HG03520 (cell line): ENCODE measurements around the gene GPRIN1.

Source experiments
- ATAC-seq: cut with Tn5 transposase; IDR thresholded peaks from one replicate; pipeline ENCODE4 v1.9.1; 2021; ENCODE audit warnings: mild to moderate bottlenecking, moderate library complexity; ENCODE audit not compliant: unreplicated experiment

The GPRIN1 gene

DNA sequence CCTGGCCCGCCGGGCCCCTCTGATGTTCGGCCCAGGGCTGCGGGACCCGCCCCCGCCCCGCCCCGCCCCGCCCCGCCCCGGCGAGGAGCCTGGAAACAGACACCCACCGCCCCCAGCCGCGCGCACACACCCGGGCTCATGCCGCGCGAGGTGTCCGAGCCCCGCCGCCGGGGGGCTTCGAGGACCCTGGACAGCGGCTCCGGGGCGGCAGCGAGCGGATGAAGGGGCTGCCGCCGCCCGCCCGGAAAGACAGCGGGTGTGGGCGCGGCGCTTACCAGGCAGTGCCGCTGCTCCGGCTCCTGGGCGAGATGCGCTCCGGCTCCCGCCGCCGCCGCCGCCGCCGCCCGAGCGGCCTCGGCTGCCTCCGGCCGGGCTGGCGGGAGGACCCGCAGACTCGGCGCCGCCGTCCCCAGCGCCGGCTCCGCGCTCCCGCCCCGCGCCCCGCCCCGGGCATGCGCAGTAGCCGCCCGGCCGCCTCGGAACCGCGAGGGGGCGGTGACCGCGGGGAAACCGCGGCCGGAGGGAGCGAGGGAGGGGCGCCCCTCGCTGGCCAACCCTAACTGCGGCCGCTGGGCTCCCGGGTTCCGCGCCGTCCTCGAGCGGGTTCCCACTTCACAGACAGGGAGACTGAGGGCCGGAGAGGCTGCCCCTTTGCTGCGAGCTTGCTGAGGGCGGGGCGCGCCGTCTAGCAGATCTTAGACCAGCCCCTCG is at the start of gene GPRIN1:
Gene GPRIN1 (minus strand): TSS at position 433 of the 711 bp plus-strand sequence. CDS start 10,322 bp downstream, outside the sequence.
- peak; percentile 60 for ATAC-seq

- ATAC-seq, result no peak
Observed at GRCh38 chr5:176659512-176659839, 49.5 kb upstream of the GPRIN1 start.

- no peak for ATAC-seq
Observed at GRCh38 chr5:176658817-176659511, 49.0 kb upstream of the GPRIN1 start.

- ATAC-seq, result peak; percentile 39
Observed at GRCh38 chr5:176658007-176658599, 48.1 kb upstream of the GPRIN1 start.

DNA sequence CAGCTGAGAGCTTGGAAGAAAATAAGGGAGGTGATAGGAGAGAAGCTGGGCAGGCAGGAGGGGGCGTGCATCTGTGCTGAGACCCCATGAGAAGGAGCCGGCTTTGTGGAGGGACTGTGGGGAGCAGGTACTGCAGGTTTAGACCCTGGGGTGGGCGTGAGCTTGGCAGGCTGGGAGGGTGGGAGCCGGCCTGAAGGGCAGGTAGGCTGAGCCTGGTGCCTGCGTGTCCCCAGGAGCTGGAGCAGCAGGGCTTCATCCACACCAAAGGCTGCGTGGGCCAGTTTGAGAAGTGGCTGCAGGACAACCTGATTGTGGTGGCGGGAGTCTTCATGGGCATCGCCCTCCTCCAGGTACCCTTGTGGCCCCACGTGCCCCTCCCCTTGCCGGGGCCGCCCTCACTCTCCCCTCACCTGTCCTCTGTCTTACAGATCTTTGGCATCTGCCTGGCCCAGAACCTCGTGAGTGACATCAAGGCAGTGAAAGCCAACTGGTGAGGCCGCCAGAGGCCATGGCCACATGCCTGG is 46.6 kb upstream of the GPRIN1 start:
- ATAC-seq, result no peak

DNA sequence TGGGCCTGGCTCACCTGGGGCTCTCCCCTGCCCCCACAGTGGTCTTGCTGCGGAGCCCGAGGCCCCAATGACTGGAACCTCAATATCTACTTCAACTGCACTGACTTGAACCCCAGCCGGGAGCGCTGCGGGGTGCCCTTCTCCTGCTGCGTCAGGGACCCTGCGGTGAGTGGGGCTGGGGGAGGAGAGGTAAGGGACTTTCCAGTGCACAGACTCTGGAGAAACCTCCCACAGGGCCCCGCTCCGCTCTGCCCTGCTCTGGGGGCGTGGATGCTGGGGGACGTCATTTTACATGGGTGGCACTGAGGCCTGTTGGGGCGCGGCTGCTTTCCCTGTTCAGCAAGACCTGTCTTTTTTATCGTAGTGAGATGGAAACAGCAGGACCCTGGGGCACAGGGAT is 44.9 kb upstream of the GPRIN1 start:
- ATAC-seq, result no peak

DNA sequence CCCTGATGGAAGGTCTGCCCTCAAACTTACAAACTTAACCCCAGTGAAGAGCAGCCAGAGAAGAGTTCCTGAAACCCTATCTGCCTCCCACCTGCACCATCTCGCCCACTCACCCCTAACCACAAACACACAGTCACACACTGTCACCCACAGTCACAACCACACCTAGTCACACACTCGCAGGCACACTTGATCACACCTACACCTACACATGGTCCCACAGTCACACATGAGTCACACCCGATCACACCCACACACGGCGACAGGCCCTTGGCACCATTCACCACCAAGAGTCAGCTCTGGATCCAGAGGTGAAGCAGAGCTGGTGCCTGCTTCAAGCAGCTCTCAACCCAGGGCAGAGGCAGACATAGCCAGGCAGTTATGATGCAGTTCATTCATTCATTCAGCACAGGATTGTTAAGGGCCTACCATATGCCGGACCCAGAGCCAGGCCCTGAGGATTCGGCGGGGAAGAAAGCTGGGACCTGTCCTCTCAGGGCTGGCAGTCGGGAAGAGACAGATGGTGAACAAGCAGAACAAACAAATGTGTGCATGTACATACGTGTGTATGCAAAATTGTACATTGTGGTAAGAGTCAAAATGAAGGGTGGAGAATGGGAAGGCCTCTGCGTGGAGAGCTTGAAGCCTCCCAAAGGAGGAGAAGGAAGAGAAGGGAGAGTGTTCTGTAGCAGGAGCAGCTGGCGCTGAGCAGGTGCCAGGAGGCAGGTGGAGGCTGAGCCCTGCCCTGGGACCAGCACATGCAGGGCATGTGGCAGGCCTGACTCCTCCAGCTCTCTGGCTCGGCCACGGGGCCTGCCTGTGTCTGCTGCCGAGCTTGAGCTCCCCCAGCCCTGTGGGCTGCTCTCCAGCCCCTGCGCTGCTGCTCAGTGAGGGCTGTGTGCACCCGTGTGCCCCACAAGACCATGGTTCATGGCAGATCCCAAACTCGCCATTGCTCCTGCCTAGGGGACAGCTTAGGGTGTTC is 43.7 kb upstream of the GPRIN1 start:
- no peak for ATAC-seq

- no peak for ATAC-seq
Observed at GRCh38 chr5:176652136-176652535, 42.2 kb upstream of the GPRIN1 start.

DNA sequence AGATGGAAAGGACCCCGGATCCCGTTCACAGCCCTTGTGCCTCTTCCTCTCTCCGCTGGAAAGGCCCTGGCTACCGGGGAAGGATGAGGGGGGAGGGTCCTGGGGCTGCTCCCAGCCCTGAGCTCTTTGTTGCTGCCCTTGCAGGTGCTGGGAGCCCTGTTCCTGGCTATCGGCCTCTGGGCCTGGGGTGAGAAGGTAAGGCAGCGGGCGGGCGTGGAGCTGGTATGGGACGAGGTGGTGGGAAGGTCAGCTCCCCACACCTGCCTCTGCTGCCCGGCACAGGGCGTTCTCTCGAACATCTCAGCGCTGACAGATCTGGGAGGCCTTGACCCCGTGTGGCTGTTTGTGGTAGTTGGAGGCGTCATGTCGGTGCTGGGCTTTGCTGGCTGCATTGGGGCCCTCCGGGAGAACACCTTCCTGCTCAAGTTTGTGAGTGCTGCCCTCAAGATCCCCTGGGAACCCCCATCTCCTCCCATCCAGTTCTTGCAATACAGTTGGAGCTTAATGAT is 41.6 kb upstream of the GPRIN1 start:
- no peak for ATAC-seq

- ATAC-seq, result no peak
Observed at GRCh38 chr5:176650354-176650884, 40.5 kb upstream of the GPRIN1 start.

DNA sequence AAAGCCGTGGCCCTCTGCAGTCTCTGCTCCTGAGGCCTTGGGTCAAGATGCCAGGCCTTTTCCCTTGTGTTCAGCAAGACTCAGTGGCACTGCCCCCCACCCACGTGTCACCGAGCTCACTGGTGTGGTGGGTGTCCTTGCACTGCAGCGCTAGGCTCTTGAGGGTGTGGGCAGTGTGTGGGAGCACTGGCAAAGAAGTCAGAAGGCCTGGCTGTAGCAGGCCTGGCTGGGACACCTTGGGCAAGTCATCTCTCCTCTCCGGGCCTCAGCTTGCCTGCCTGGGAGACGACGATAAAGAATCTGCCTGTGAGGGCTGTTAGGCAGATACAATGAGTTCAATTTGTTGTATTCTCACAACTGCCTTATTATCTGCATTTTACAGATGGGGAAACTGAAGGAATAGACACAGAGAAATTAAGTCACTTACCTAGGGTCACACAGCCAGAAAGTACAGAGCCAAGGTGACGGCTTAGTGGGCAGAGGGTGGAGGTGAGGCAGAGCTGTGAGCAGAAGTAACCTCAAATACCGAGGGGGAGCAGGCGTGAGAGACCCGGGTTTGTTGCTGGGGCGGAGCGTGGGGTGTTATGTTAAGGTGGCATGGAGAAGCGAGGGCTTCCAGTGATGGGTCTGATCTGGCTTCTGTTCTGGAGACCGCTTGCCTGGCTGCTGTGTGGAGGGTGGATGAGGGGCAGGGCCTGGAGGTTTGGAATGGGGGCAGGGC is 38.7 kb upstream of the GPRIN1 start:
- ATAC-seq, result no peak

DNA sequence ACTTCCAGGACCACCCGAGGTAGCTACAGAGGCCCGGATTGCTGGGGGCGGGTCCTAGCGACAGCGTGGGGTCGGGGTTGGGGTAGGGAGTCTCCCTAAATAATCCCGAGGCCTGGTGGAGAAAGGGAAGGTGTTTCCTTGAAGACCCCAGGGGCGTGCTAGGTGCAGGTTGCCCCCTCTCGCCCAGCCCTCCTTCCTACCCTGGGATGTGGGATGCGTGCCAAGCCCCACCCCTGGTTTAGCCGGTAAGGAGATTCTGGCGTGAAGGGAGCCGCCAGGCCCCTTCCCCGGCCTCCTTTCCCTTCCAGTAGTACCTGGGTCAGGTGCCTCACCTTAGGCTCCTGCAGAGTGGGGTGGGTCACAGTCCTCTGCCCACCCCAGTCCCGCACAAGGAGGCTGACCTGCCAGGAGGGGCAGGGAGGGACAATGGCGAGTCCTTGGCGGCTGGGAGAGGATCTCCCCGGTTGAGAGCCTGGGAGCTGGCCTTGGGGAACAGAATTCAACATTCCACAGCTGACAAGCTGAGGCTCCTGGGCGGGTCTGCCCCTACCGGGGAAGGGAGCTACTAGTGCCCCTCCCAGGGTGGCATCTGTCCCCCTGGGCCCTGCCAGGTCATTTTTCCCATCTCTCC is 38.0 kb upstream of the GPRIN1 start:
- ATAC-seq, result no peak

DNA sequence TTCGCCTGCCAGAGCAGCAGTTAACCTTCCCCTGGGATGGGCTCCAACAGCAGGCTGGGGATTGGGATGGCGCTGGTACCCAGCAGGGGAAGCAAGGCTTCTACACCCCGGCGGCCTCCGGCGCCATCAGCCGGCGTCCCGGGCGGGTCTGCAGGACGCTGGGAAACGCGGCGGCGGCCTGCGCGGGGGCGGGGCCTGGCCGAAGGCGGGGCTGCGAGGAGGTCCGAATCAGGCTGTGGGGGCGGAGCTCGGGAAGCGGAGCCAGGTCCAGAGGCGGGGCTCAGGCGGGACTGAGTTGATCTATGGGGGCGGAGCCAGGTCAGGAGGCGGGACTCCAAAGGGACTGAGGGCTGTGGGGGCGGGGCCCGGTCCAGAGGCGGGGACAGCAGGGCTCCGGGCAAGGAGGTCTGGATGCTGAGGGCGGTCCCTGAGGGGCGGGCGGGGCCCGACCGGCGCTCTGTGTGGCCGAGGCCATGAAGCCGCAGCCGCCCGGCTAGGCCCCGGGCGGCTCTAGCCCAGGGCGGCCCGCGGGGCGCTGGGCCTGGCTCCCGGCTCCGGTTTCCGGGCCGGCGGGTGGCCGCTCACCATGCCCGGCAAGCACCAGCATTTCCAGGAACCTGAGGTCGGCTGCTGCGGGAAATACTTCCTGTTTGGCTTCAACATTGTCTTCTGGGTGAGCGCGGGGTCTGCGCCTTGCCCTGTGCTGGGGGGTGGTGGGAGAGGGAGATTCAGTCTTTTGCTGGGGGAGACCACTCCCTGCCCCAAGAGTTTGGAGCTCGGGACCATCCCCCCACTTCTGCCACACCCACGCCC is 37.3 kb upstream of the GPRIN1 start, which contains the start of gene TSPAN17:
Gene TSPAN17 (plus strand): TSS at position 455 of the 813 bp plus-strand sequence. CDS start 132 bp downstream, at position 587.
- peak; percentile 89 for ATAC-seq

GRCh38 chr5:176646707-176647029 is 36.7 kb upstream of the GPRIN1 start:
- peak; percentile 2 for ATAC-seq

GRCh38 chr5:176646049-176646706 is 36.2 kb upstream of the GPRIN1 start:
- ATAC-seq, result no peak

DNA sequence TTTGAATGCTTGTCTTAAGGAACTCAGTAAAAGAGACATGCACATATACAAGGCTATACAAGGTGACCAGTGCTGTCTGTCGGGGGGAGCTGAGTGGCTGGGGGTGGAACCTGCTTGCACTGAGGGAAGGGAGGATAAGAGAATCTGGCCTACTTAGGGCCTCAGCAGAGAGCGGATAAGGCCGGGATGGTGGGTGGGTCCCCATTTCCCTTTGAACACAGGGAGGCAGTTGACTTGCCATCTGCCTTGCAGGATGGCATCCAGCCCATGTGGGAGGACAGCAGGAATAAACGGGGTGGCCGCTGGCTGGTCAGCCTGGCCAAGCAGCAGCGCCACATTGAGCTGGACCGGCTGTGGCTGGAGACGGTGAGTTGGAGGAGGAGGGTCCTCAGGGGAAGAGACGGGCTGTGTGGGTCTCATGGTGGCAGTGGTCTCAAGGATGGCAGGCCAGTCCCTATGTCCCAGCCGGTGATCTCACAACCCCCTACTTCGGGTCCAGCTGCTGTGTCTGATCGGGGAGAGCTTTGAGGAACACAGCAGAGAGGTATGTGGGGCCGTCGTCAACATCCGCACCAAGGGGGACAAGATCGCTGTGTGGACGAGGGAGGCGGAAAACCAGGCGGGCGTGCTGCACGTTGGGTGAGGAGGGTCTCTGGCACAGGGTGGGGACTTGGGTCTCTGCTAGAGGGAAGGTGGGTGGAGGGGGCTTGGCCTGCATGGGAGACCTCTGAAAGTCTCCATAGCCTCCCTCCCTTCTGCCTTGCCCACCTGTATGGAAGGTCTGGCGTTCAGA is 35.1 kb upstream of the GPRIN1 start:
- no peak for ATAC-seq

GRCh38 chr5:176644294-176644693 is 34.3 kb upstream of the GPRIN1 start:
- ATAC-seq, result no peak
